ENCODE results near the gene SIRPD. TPM values are rescaled to one million over a fixed set of nuclear protein-coding genes. Genes with fewer than 3 reads are reported as not detected.
"Not testable (repeated sequence)": the region's sequence is repeated elsewhere in the genome, so short reads cannot be mapped to it uniquely, and the experiment has no call there.

Gene SIRPD
- total RNA-seq, 2 donors from 2014 or later: not detected

- intact Hi-C loops (cut with DNase I): no loop called here
- Histone ChIP-seq H3K27ac (no peak overlapping the region), H3K36me3 (replicated peaks in 1 of 2; ENCODE audit: insufficient read depth in 1 of 2, low read depth in 2 of 2) (no peaks in the 10 kb centered on the region), H3K9me3 (no peaks in the 10 kb centered on the region), H3K27me3 (no peaks in the 10 kb centered on the region), H3K4me1 (no peaks in the 10 kb centered on the region), H3K4me3 (no peak overlapping the region)
- peak; percentile 82 to 100 (median 97) for TF ChIP-seq CTCF (IDR thresholded peaks at IDR 0.05)
- no peak for TF ChIP-seq POLR2A (IDR thresholded peaks at IDR 0.05)
- DNase-seq (peak; percentile 79 to 89 (median 82)), ATAC-seq (peak; percentile 98)
- WGBS, 2 donors: 1% methylated on average over 8 of the region's 8 CpGs
These were observed 53.8 kb downstream of the SIRPD start for GRCh38 chr20:1503564-1504227.

GRCh38 chr20:1500496-1500895 is 57.0 kb downstream of the SIRPD start:
- no peak for DNase-seq
- no peaks in the 10 kb centered on the region for H3K27me3 ChIP-seq
- no peaks in the 10 kb centered on the region for H3K4me1 ChIP-seq
- no peak overlapping the region for H3K27ac ChIP-seq
- H3K4me3 ChIP-seq: no peak overlapping the region
- 25 to 35% methylated on average over 3 of the region's 3 CpGs for WGBS, 2 donors
- H3K36me3 ChIP-seq (replicated peaks in 1 of 2; ENCODE audit: insufficient read depth in 1 of 2, low read depth in 2 of 2): no peaks in the 10 kb centered on the region
- intact Hi-C loops (cut with DNase I): no loop called here
- TF ChIP-seq POLR2A (IDR thresholded peaks at IDR 0.05) (no peak), CTCF (IDR thresholded peaks at IDR 0.05) (no peak)
- no peaks in the 10 kb centered on the region for H3K9me3 ChIP-seq
- ATAC-seq: no peak

GRCh38 chr20:1499528-1500420 is 57.7 kb downstream of the SIRPD start:
- Histone ChIP-seq H3K9me3 (no peaks in the 10 kb centered on the region), H3K4me1 (no peaks in the 10 kb centered on the region), H3K27me3 (no peaks in the 10 kb centered on the region), H3K27ac (no peak overlapping the region), H3K36me3 (replicated peaks in 1 of 2; ENCODE audit: insufficient read depth in 1 of 2, low read depth in 2 of 2) (no peaks in the 10 kb centered on the region), H3K4me3 (no peak overlapping the region)
- WGBS, 2 donors: 78 to 83% methylated on average over 8 of the region's 8 CpGs
- TF ChIP-seq CTCF (IDR thresholded peaks at IDR 0.05) (no peak), POLR2A (IDR thresholded peaks at IDR 0.05) (no peak)
- ATAC-seq (no peak), DNase-seq (no peak)
- intact Hi-C loops (cut with DNase I): no loop called here

- H3K9me3 ChIP-seq; H3K27ac ChIP-seq; H3K36me3 ChIP-seq (replicated peaks in 1 of 2; ENCODE audit: insufficient read depth in 1 of 2, low read depth in 2 of 2); intact Hi-C loops (cut with DNase I); H3K4me1 ChIP-seq; H3K27me3 ChIP-seq; DNase-seq; ATAC-seq; H3K4me3 ChIP-seq: not testable (repeated sequence)
- WGBS, 2 donors: 95 to 96% methylated on average over 5 of the region's 5 CpGs
These were observed 60.1 kb downstream of the SIRPD start for GRCh38 chr20:1497371-1497770.

GRCh38 chr20:1496930-1497329 is 60.6 kb downstream of the SIRPD start:
- intact Hi-C loops (cut with DNase I): no loop called here
- Histone ChIP-seq H3K4me3 (no peak overlapping the region), H3K9me3 (no peaks in the 10 kb centered on the region), H3K36me3 (replicated peaks in 1 of 2; ENCODE audit: insufficient read depth in 1 of 2, low read depth in 2 of 2) (no peaks in the 10 kb centered on the region), H3K27ac (no peak overlapping the region), H3K4me1 (no peaks in the 10 kb centered on the region), H3K27me3 (no peaks in the 10 kb centered on the region)
- no peak for DNase-seq
- TF ChIP-seq POLR2A (IDR thresholded peaks at IDR 0.05) (no peak), CTCF (IDR thresholded peaks at IDR 0.05) (no peak)
- 54 to 61% methylated on average over 3 of the region's 3 CpGs for WGBS, 2 donors
- no peak for ATAC-seq

All from body of pancreas (tissue), 4 donors.